ENCODE results near the gene MAD1L1. TPM values are rescaled to one million over a fixed set of nuclear protein-coding genes. Genes with fewer than 3 reads are reported as not detected.

MAD1L1 gene
- total and polyA plus RNA-seq, 2 donors (not counting 1 experiment from before 2014, with no cell fraction given) = 9.8 to 29.4 TPM

- H2AFZ ChIP-seq (ENCODE audit: low read length) = no peak overlapping the region
Measured at GRCh38 chr7:2191016-2191415, 41.7 kb downstream of the MAD1L1 start.

DNA sequence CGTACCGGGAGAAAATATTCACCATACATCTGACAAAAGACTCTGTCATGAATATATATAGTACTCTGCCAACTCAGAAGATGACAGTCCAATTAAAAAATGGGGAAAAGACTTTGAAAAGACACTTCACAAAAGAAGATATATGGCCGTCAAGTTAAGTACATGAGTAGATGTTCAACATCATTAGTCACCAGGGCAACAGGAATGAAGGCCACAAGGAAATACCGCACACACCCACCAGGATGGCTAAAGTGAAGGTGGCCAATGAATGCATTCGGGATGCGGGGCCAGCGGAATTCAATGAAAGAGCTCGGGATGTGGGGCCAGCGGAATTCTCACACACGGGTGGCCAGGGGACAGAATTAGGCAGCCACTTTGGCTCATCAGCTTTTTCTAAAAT, 42.2 kb downstream of the MAD1L1 start:
- Histone ChIP-seq H3K9ac (ENCODE audit: insufficient read depth, low read length) (no peak overlapping the region), H3K36me3 (ENCODE audit: control insufficient read depth, insufficient read depth, low read length) (no peaks in the 10 kb centered on the region), H3K79me2 (ENCODE audit: control insufficient read depth, insufficient read depth, low read length) (no peaks in the 10 kb centered on the region), H3K9me3 (ENCODE audit: control insufficient read depth, insufficient read depth, low read depth, low read length) (no peaks in the 10 kb centered on the region), H4K20me1 (ENCODE audit: control insufficient read depth, extremely low read depth, insufficient read depth, low read length) (no peaks in the 10 kb centered on the region), H3K27ac (ENCODE audit: insufficient read depth, low read length) (no peak overlapping the region), H3K4me1 (ENCODE audit: control insufficient read depth, extremely low read depth, insufficient read depth, low read length) (no peaks in the 10 kb centered on the region), H3K4me3 (replicated peaks in 1 of 4; ENCODE audit: control extremely low read depth in 1 of 4, insufficient read depth in 1 of 4, low read depth in 3 of 4, low read length in 4 of 4) (no peak overlapping the region), H2AFZ (ENCODE audit: low read length) (no peak overlapping the region), H3K4me2 (ENCODE audit: extremely low read depth, insufficient read depth, low read length) (no peak overlapping the region), H3K27me3 (ENCODE audit: control insufficient read depth, insufficient read depth, low read length) (no peaks in the 10 kb centered on the region)
- DNase-seq (ENCODE audit: low read depth in 2 of 2) = peak in 1 of 2 donors; percentile 92
- TF ChIP-seq EZH2 (IDR thresholded peaks at IDR 0.05; ENCODE audit: low read length, missing control alignments) = no peak
- TF ChIP-seq, protein P1, sequence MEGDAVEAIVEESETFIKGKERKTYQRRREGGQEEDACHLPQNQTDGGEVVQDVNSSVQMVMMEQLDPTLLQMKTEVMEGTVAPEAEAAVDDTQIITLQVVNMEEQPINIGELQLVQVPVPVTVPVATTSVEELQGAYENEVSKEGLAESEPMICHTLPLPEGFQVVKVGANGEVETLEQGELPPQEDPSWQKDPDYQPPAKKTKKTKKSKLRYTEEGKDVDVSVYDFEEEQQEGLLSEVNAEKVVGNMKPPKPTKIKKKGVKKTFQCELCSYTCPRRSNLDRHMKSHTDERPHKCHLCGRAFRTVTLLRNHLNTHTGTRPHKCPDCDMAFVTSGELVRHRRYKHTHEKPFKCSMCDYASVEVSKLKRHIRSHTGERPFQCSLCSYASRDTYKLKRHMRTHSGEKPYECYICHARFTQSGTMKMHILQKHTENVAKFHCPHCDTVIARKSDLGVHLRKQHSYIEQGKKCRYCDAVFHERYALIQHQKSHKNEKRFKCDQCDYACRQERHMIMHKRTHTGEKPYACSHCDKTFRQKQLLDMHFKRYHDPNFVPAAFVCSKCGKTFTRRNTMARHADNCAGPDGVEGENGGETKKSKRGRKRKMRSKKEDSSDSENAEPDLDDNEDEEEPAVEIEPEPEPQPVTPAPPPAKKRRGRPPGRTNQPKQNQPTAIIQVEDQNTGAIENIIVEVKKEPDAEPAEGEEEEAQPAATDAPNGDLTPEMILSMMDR (conservative IDR thresholded peaks at IDR 0.05 in 1 of 2, IDR thresholded peaks at IDR 0.05 in 1 of 2; ENCODE audit: low read depth in 1 of 2, low read length in 2 of 2) = no peak

More at GRCh38 chr7:2191016-2191415, 41.7 kb downstream of the MAD1L1 start:
- H3K36me3 ChIP-seq (ENCODE audit: control insufficient read depth, insufficient read depth, low read length) = no peaks in the 10 kb centered on the region
- H3K4me1 ChIP-seq (ENCODE audit: control insufficient read depth, extremely low read depth, insufficient read depth, low read length) = no peaks in the 10 kb centered on the region
- DNase-seq (ENCODE audit: low read depth in 2 of 2) = peak in 1 of 2 donors; percentile 66
- H3K27me3 ChIP-seq (ENCODE audit: control insufficient read depth, insufficient read depth, low read length) = no peaks in the 10 kb centered on the region
- H3K4me3 ChIP-seq (replicated peaks in 1 of 4; ENCODE audit: control extremely low read depth in 1 of 4, insufficient read depth in 1 of 4, low read depth in 3 of 4, low read length in 4 of 4) = no peak overlapping the region
- TF ChIP-seq, protein P1 (conservative IDR thresholded peaks at IDR 0.05 in 1 of 2, IDR thresholded peaks at IDR 0.05 in 1 of 2; ENCODE audit: low read depth in 1 of 2, low read length in 2 of 2) = no peak
- TF ChIP-seq EZH2 (IDR thresholded peaks at IDR 0.05; ENCODE audit: low read length, missing control alignments) = no peak
- H3K9ac ChIP-seq (ENCODE audit: insufficient read depth, low read length) = no peak overlapping the region
- H3K4me2 ChIP-seq (ENCODE audit: extremely low read depth, insufficient read depth, low read length) = no peak overlapping the region
- no peak overlapping the region for H3K27ac ChIP-seq (ENCODE audit: insufficient read depth, low read length)
- H3K9me3 ChIP-seq (ENCODE audit: control insufficient read depth, insufficient read depth, low read depth, low read length) = no peaks in the 10 kb centered on the region
- H3K79me2 ChIP-seq (ENCODE audit: control insufficient read depth, insufficient read depth, low read length) = no peaks in the 10 kb centered on the region
- H4K20me1 ChIP-seq (ENCODE audit: control insufficient read depth, extremely low read depth, insufficient read depth, low read length) = no peaks in the 10 kb centered on the region

DNA sequence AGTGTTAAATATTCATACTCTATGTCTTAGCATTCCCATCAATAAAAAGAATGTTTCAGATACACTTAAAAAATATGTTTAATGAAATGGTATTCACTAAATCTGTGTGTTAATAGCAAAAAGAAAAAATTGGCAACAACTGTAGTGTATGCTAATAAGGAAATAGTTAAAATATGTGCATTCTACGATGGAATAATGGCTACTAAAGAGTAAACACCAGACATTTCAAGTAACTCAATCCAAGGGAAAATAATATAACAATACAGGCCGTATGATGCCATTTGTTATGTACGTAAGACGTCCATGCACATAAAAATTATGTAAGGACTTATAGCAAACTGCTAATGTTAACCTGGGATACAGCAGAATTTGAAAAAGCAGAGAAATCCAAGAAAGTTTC, 46.6 kb downstream of the MAD1L1 start:
- no peak overlapping the region for H2AFZ ChIP-seq (ENCODE audit: low read length)
- H3K27me3 ChIP-seq (ENCODE audit: control insufficient read depth, insufficient read depth, low read length) = no peaks in the 10 kb centered on the region
- no peak overlapping the region for H3K9ac ChIP-seq (ENCODE audit: insufficient read depth, low read length)
- H3K79me2 ChIP-seq (ENCODE audit: control insufficient read depth, insufficient read depth, low read length) = no peaks in the 10 kb centered on the region
- H3K4me3 ChIP-seq (replicated peaks in 1 of 4; ENCODE audit: control extremely low read depth in 1 of 4, insufficient read depth in 1 of 4, low read depth in 3 of 4, low read length in 4 of 4) = no peak overlapping the region
- DNase-seq (ENCODE audit: low read depth in 2 of 2) = no peak
- TF ChIP-seq, protein P1 (conservative IDR thresholded peaks at IDR 0.05 in 1 of 2, IDR thresholded peaks at IDR 0.05 in 1 of 2; ENCODE audit: low read depth in 1 of 2, low read length in 2 of 2) = no peak
- no peak for TF ChIP-seq EZH2 (IDR thresholded peaks at IDR 0.05; ENCODE audit: low read length, missing control alignments)
- no peak overlapping the region for H3K4me2 ChIP-seq (ENCODE audit: extremely low read depth, insufficient read depth, low read length)
- no peaks in the 10 kb centered on the region for H3K9me3 ChIP-seq (ENCODE audit: control insufficient read depth, insufficient read depth, low read depth, low read length)
- H3K4me1 ChIP-seq (ENCODE audit: control insufficient read depth, extremely low read depth, insufficient read depth, low read length) = no peaks in the 10 kb centered on the region
- H4K20me1 ChIP-seq (ENCODE audit: control insufficient read depth, extremely low read depth, insufficient read depth, low read length) = no peaks in the 10 kb centered on the region
- no peak overlapping the region for H3K27ac ChIP-seq (ENCODE audit: insufficient read depth, low read length)
- H3K36me3 ChIP-seq (ENCODE audit: control insufficient read depth, insufficient read depth, low read length) = no peaks in the 10 kb centered on the region

All from fibroblast of lung (primary cell).